ENCODE results near the gene PCBP1. TPM values are rescaled to one million over a fixed set of nuclear protein-coding genes. Genes with fewer than 3 reads are reported as not detected.
A peak's percentile ranks its signal among the peaks of the same experiment; 100 is the strongest.

Gene PCBP1
- total RNA-seq, 1 donor from 2014 or later, result 301 TPM

DNA sequence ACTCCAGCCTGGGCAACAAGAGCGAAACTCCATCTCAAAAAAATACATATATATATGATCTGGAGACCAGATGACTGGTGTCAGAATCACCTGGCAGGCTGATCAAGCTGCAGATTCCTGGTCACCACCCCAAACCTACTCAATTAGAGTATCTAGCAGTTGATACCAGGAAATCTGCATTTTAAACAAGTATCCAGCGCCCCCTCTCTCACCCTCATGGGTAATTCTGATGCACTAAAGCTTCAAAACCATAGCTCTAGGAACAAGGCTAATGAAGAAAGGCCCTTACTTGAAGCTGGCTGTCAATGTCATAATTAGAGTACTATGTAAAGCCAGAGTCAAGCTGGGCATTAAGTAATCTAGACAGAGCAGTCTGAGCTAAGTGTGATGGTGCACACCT, 25.0 kb upstream of the PCBP1 start:
- peaks cover 3% of the 10 kb centered on the region for H3K27me3 Mint-ChIP-seq (ENCODE audit: unreplicated experiment)
- no peaks in the 10 kb centered on the region for H3K9me3 Mint-ChIP-seq (ENCODE audit: unreplicated experiment)
- no peaks in the 10 kb centered on the region for H3K36me3 Mint-ChIP-seq (ENCODE audit: unreplicated experiment)
- no peaks in the 10 kb centered on the region for H3K4me1 Mint-ChIP-seq (ENCODE audit: low read depth, unreplicated experiment)
- no peak for DNase-seq
- no peak overlapping the region for H3K4me3 Mint-ChIP-seq (ENCODE audit: unreplicated experiment)
- no peak for TF ChIP-seq CTCF (IDR thresholded peaks at IDR 0.05; ENCODE audit: partially characterized antibody, unreplicated experiment)
- no peak overlapping the region for H3K27ac Mint-ChIP-seq (ENCODE audit: unreplicated experiment)

DNA sequence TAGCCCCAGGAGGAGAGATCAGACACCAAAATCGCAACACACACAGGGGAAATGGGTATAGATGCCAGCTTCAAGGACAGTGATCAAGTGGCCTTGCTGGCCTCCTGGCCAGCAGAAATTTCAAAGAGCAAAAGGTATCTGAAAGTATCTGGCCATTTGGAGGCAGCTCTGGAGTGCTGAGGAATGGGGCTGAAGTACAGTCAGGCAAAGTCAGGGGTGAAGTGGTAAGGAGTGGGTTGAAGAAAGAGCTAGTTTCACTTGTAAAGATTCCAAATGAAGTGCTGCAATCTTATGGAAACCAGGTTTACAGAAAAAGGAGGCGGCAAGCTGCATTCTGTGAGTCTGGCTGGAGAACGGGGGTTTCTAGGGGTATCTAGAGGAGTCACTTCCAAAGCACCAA, 19.2 kb upstream of the PCBP1 start:
- H3K4me1 Mint-ChIP-seq (ENCODE audit: low read depth, unreplicated experiment), result peaks cover 2% of the 10 kb centered on the region
- H3K4me3 Mint-ChIP-seq (ENCODE audit: unreplicated experiment), result no peak overlapping the region
- H3K27me3 Mint-ChIP-seq (ENCODE audit: unreplicated experiment), result peaks cover under 1% of the 10 kb centered on the region
- H3K9me3 Mint-ChIP-seq (ENCODE audit: unreplicated experiment), result peaks cover 1% of the 10 kb centered on the region
- H3K36me3 Mint-ChIP-seq (ENCODE audit: unreplicated experiment), result no peaks in the 10 kb centered on the region
- H3K27ac Mint-ChIP-seq (ENCODE audit: unreplicated experiment), result no peak overlapping the region
- DNase-seq, result no peak
- TF ChIP-seq CTCF (IDR thresholded peaks at IDR 0.05; ENCODE audit: partially characterized antibody, unreplicated experiment), result no peak

DNA sequence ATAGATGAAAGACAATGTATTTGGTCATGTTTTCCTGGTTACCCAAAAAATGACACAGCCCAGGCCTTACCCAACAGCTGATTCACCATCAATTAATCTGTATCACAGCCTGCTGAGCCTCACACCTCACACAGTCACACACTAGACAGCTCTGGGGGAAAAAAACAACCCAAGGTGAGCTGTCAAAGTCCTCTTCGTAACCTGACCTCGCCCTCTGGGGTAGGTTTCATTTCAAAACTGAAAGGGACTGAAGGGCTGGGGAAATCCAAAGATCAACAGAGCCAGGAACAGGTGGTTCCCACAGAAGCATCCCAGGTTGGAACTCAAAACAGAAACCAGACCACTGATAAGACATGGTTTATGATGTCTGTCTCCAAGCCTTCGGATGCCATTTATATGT, 18.2 kb upstream of the PCBP1 start:
- no peak for DNase-seq
- peaks cover 1% of the 10 kb centered on the region for H3K9me3 Mint-ChIP-seq (ENCODE audit: unreplicated experiment)
- no peaks in the 10 kb centered on the region for H3K36me3 Mint-ChIP-seq (ENCODE audit: unreplicated experiment)
- no peak overlapping the region for H3K27ac Mint-ChIP-seq (ENCODE audit: unreplicated experiment)
- TF ChIP-seq CTCF (IDR thresholded peaks at IDR 0.05; ENCODE audit: partially characterized antibody, unreplicated experiment), result no peak
- H3K27me3 Mint-ChIP-seq (ENCODE audit: unreplicated experiment), result no peaks in the 10 kb centered on the region
- peaks cover 2% of the 10 kb centered on the region for H3K4me1 Mint-ChIP-seq (ENCODE audit: low read depth, unreplicated experiment)
- no peak overlapping the region for H3K4me3 Mint-ChIP-seq (ENCODE audit: unreplicated experiment)

DNA sequence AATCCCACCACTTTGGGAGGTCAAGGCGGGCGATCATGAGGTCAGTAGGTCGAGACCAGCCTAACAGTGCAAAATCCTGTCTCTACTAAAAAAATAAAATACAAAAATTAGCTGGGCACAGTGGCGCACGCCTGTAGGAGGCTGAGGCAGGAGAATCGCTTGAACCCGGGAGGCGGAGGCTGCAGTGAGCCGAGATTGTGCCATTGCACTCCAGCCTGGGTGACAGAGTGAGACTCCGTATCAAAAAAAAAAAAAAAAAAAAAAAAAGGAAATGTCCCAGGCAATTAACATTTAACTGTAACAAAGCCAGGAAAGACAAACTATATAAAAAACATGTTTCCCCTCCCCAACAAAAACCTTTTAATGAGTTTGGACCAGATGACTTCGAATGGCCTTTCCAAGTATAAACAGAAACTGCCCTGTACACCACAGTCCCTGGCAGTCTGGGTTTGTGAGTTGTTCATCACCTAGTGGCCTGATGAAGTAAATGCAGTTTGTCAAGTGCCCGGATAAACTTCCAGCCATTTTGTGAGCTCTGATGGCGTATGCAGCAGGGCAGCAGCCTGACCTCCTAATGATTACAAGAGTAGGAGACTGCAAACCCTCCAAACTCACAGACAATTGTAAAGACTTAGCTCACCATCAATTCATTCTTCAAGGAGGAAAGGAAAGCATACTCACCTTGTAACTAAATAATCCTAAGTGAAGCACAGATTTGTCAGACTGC, 16.6 kb upstream of the PCBP1 start:
- H3K9me3 Mint-ChIP-seq (ENCODE audit: unreplicated experiment), result peaks cover 1% of the 10 kb centered on the region
- H3K27ac Mint-ChIP-seq (ENCODE audit: unreplicated experiment), result peak overlapping the region; percentile 50
- H3K36me3 Mint-ChIP-seq (ENCODE audit: unreplicated experiment), result no peaks in the 10 kb centered on the region
- peak; percentile 34 for DNase-seq
- TF ChIP-seq CTCF (IDR thresholded peaks at IDR 0.05; ENCODE audit: partially characterized antibody, unreplicated experiment), result peak; percentile 88
- no peak overlapping the region for H3K4me3 Mint-ChIP-seq (ENCODE audit: unreplicated experiment)
- H3K27me3 Mint-ChIP-seq (ENCODE audit: unreplicated experiment), result no peaks in the 10 kb centered on the region
- H3K4me1 Mint-ChIP-seq (ENCODE audit: low read depth, unreplicated experiment), result peaks cover 2% of the 10 kb centered on the region

DNA sequence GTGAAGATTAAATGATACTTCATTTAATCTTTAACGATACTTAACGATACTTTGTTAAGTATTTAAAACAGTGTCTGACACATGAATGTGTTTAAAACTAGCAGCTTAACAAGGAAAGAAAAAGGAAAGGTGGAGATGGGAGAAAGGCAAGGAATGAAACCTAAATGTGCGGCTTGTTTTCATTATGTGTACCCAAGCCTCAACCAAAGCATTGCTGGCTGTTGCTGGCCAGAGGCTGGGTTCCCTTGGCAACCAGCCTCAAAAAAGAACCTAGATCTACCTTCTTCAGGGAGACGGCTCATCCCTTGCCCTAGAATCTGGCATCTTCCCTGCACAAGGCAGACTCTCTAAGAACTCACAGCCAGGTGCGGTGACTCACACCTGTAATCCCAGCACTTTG, 13.8 kb upstream of the PCBP1 start:
- TF ChIP-seq CTCF (IDR thresholded peaks at IDR 0.05; ENCODE audit: partially characterized antibody, unreplicated experiment), result no peak
- no peak overlapping the region for H3K27ac Mint-ChIP-seq (ENCODE audit: unreplicated experiment)
- DNase-seq, result no peak

More for the DNA sequence above, 13.8 kb upstream of the PCBP1 start:
- H3K4me1 Mint-ChIP-seq (ENCODE audit: low read depth, unreplicated experiment), result peaks cover 2% of the 10 kb centered on the region
- H3K36me3 Mint-ChIP-seq (ENCODE audit: unreplicated experiment), result no peaks in the 10 kb centered on the region
- no peaks in the 10 kb centered on the region for H3K27me3 Mint-ChIP-seq (ENCODE audit: unreplicated experiment)
- no peak overlapping the region for H3K4me3 Mint-ChIP-seq (ENCODE audit: unreplicated experiment)
- H3K9me3 Mint-ChIP-seq (ENCODE audit: unreplicated experiment), result no peaks in the 10 kb centered on the region

Measured in glutamatergic neuron (in vitro differentiated cells).